Esophagus (tissue), 2 donors: ENCODE results near the gene ZCCHC7. TPM values are rescaled to one million over a fixed set of nuclear protein-coding genes. Genes with fewer than 3 reads are reported as not detected.
"Not testable (repeated sequence)": the region's sequence is repeated elsewhere in the genome, so short reads cannot be mapped to it uniquely, and the experiment has no call there.

Experiments used
- H3K27ac ChIP-seq, 2 donors: one replicate each; pipeline ENCODE4 v1.5.1; 2013; ENCODE audit warnings: low read depth in 2 of 2, mild to moderate bottlenecking in 2 of 2, inconsistent platforms in 1 of 2, low read length in 1 of 2, moderate library complexity in 1 of 2
- H3K27me3 ChIP-seq, 2 donors: one replicate each; pipeline ENCODE4 v1.6.1; 2013; ENCODE audit warnings: low read length in 2 of 2, control low read depth in 1 of 2, mild to moderate bottlenecking in 1 of 2; ENCODE audit not compliant: insufficient read depth in 2 of 2, control insufficient read depth in 1 of 2
- H3K36me3 ChIP-seq, 2 donors: one replicate each; pipeline ENCODE4 v1.6.1; 2013; ENCODE audit warnings: low read length in 1 of 2; ENCODE audit not compliant: control insufficient read depth in 2 of 2, insufficient read depth in 2 of 2
- H3K4me1 ChIP-seq, 2 donors: one replicate each; pipeline ENCODE4 v1.6.1; 2013; ENCODE audit warnings: low read length in 1 of 2; ENCODE audit not compliant: control insufficient read depth in 2 of 2, insufficient read depth in 2 of 2
- H3K4me3 ChIP-seq, 2 donors: one replicate each; pipeline ENCODE4 v1.5.1; 2013; ENCODE audit warnings: low read length in 2 of 2, mild to moderate bottlenecking in 2 of 2, low read depth in 1 of 2, moderate library complexity in 1 of 2
- H3K9me3 ChIP-seq, 2 donors: one replicate each; pipeline ENCODE4 v1.6.1; 2013; ENCODE audit warnings: mild to moderate bottlenecking in 2 of 2, low read depth in 1 of 2, low read length in 1 of 2, moderate library complexity in 1 of 2; ENCODE audit not compliant: control insufficient read depth in 2 of 2, insufficient read depth in 1 of 2
- WGBS, 2 donors: extraction: QIAGEN DNeasy Blood & Tissue Kit; methylation state at CpG; one replicate each; pipeline ENCODE4 v1.1.7; 2013; 5-methylcytosine and 5-hydroxymethylcytosine counted together
- polyA plus RNA-seq, 2 donors: library from polyadenylated mRNA; stranded (reverse); fragments of 200-250 nt; gene quantifications; one replicate each; pipeline ENCODE4 v1.2.3, GENCODE V29; 2013
- donor health status: healthy with polysubstance abuse.
- donor health status: Bipolar disorder and iron deficiency.

The ZCCHC7 gene
- polyA plus RNA-seq, 2 donors = 5.4 to 5.7 TPM

GRCh38 chr9:37390759-37391158, 270.4 kb downstream of the ZCCHC7 start:
- Histone ChIP-seq H3K4me3 (no peak overlapping the region), H3K9me3 (no peaks in the 10 kb centered on the region), H3K4me1 (no peaks in the 10 kb centered on the region), H3K36me3 (no peaks in the 10 kb centered on the region), H3K27ac (no peak overlapping the region), H3K27me3 (no peaks in the 10 kb centered on the region)
- 40 to 51% methylated on average over 7 of the region's 7 CpGs for WGBS, 2 donors

GRCh38 chr9:37392272-37392671, 271.9 kb downstream of the ZCCHC7 start:
- WGBS, 2 donors = 78 to 79% methylated on average over 8 of the region's 8 CpGs
- Histone ChIP-seq H3K27me3 (no peaks in the 10 kb centered on the region), H3K9me3 (no peaks in the 10 kb centered on the region), H3K4me1 (no peaks in the 10 kb centered on the region), H3K27ac (no peak overlapping the region), H3K36me3 (no peaks in the 10 kb centered on the region), H3K4me3 (no peak overlapping the region)

- Histone ChIP-seq H3K27me3 (no peaks in the 10 kb centered on the region), H3K4me1 (no peaks in the 10 kb centered on the region), H3K4me3 (no peak overlapping the region), H3K9me3 (no peaks in the 10 kb centered on the region), H3K27ac (no peak overlapping the region), H3K36me3 (no peaks in the 10 kb centered on the region)
- 53 to 72% methylated on average over 12 of the region's 12 CpGs for WGBS, 2 donors
Observed at GRCh38 chr9:37395229-37395628, 274.9 kb downstream of the ZCCHC7 start.

- H3K27ac ChIP-seq = no peak overlapping the region
- no peaks in the 10 kb centered on the region for H3K27me3 ChIP-seq
- no peaks in the 10 kb centered on the region for H3K4me1 ChIP-seq
- no peak overlapping the region for H3K4me3 ChIP-seq
- H3K9me3 ChIP-seq = no peaks in the 10 kb centered on the region
- 70 to 80% methylated on average over 8 of the region's 8 CpGs for WGBS, 2 donors
- H3K36me3 ChIP-seq = no peaks in the 10 kb centered on the region
Observed at GRCh38 chr9:37395663-37396062, 275.3 kb downstream of the ZCCHC7 start.

- not testable (repeated sequence) for H3K27me3 ChIP-seq, H3K4me1 ChIP-seq, H3K9me3 ChIP-seq, H3K27ac ChIP-seq, H3K4me3 ChIP-seq, H3K36me3 ChIP-seq
- WGBS, 2 donors = 94 to 96% methylated on average over 3 of the region's 3 CpGs
Observed at GRCh38 chr9:37397948-37398347, 277.6 kb downstream of the ZCCHC7 start.

- no peaks in the 10 kb centered on the region for H3K27me3 ChIP-seq
- no peak overlapping the region for H3K27ac ChIP-seq
- WGBS, 2 donors = 74 to 85% methylated on average over 7 of the region's 7 CpGs
- no peaks in the 10 kb centered on the region for H3K36me3 ChIP-seq
- no peaks in the 10 kb centered on the region for H3K9me3 ChIP-seq
- H3K4me3 ChIP-seq = no peak overlapping the region
- H3K4me1 ChIP-seq = peaks cover 0 to 2% of the 10 kb centered on the region in 2 donors
Observed at GRCh38 chr9:37398464-37399025, 278.2 kb downstream of the ZCCHC7 start.

- WGBS, 2 donors = 72 to 73% methylated on average over 2 of the region's 2 CpGs
- no peaks in the 10 kb centered on the region for H3K9me3 ChIP-seq
Observed at GRCh38 chr9:37399336-37399735, 279.0 kb downstream of the ZCCHC7 start.

GRCh38 chr9:37404590-37404989, 284.2 kb downstream of the ZCCHC7 start:
- WGBS, 2 donors = 77 to 84% methylated on average over 9 of the region's 9 CpGs
- H3K4me3 ChIP-seq = no peak overlapping the region
- peaks cover 0 to 2% of the 10 kb centered on the region in 2 donors for H3K4me1 ChIP-seq
- H3K36me3 ChIP-seq = no peaks in the 10 kb centered on the region
- H3K27ac ChIP-seq = no peak overlapping the region
- no peaks in the 10 kb centered on the region for H3K9me3 ChIP-seq
- H3K27me3 ChIP-seq = peaks cover 0 to 3% of the 10 kb centered on the region in 2 donors

More at GRCh38 chr9:37399336-37399735, 279.0 kb downstream of the ZCCHC7 start:
- Histone ChIP-seq H3K27me3 (no peaks in the 10 kb centered on the region), H3K27ac (no peak overlapping the region), H3K36me3 (no peaks in the 10 kb centered on the region), H3K4me3 (no peak overlapping the region), H3K4me1 (peaks cover 0 to 2% of the 10 kb centered on the region in 2 donors)

GRCh38 chr9:37405350-37405749, 285.0 kb downstream of the ZCCHC7 start:
- WGBS, 2 donors = 70 to 82% methylated on average over 3 of the region's 3 CpGs
- no peak overlapping the region for H3K27ac ChIP-seq
- no peaks in the 10 kb centered on the region for H3K36me3 ChIP-seq
- H3K4me1 ChIP-seq = peaks cover 0 to 2% of the 10 kb centered on the region in 2 donors
- no peaks in the 10 kb centered on the region for H3K9me3 ChIP-seq
- H3K4me3 ChIP-seq = no peak overlapping the region
- H3K27me3 ChIP-seq = peaks cover 0 to 3% of the 10 kb centered on the region in 2 donors

GRCh38 chr9:37405764-37406380, 285.5 kb downstream of the ZCCHC7 start:
- Histone ChIP-seq H3K27me3 (peaks cover 0 to 3% of the 10 kb centered on the region in 2 donors), H3K36me3 (no peaks in the 10 kb centered on the region), H3K4me3 (no peak overlapping the region), H3K27ac (no peak overlapping the region), H3K4me1 (peaks cover 0 to 2% of the 10 kb centered on the region in 2 donors), H3K9me3 (no peaks in the 10 kb centered on the region)
- WGBS, 2 donors = 85 to 86% methylated on average over 10 of the region's 10 CpGs
